Measurements from ENCODE around the gene SNX24.
"Not testable (repeated sequence)": the region's sequence is repeated elsewhere in the genome, so short reads cannot be mapped to it uniquely, and the experiment has no call there.

The SNX24 gene

GRCh38 chr5:122885045-122885517, 39.7 kb downstream of the SNX24 start:
- no peak for ATAC-seq (ENCODE audit: low read depth)
- Mint-ChIP-seq H3K36me3 (peaks cover 3% of the 10 kb centered on the region), H3K4me1 (no peaks in the 10 kb centered on the region), H3K4me3 (no peak overlapping the region), H3K9me3 (peaks cover 5% of the 10 kb centered on the region), H3K27ac (no peak overlapping the region), H3K27me3 (no peaks in the 10 kb centered on the region)
- DNase-seq (ENCODE audit: low spot score in 2 of 2), result no peak

GRCh38 chr5:122885891-122886290, 40.5 kb downstream of the SNX24 start:
- Mint-ChIP-seq H3K36me3 (peaks cover 3% of the 10 kb centered on the region), H3K9me3 (peaks cover 5% of the 10 kb centered on the region), H3K4me3 (no peak overlapping the region), H3K27ac (no peak overlapping the region), H3K4me1 (no peaks in the 10 kb centered on the region), H3K27me3 (no peaks in the 10 kb centered on the region)
- ATAC-seq (ENCODE audit: low read depth) (no peak), DNase-seq (ENCODE audit: low spot score in 2 of 2) (no peak)

DNA sequence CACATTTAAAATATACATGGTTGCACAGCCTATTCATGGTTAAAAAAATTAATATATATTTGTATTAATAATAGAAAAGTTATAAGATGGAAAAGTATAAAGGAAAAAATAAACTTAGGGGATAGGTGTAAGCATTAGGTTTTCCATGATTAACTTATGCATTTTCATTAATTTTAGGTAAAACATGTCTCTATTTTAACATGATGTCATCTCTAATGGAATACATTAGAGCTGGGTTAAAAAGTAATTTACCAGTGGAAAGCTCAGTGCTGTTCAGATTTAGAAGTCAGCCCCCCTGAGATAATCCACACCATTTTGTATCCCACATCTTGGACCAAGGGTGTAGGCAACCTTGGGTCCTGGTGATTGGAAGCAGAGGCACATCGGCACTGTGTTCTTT, 49.7 kb downstream of the SNX24 start:
- Mint-ChIP-seq H3K27ac (no peak overlapping the region), H3K4me3 (no peak overlapping the region), H3K9me3 (no peaks in the 10 kb centered on the region), H3K4me1 (no peaks in the 10 kb centered on the region), H3K36me3 (no peaks in the 10 kb centered on the region), H3K27me3 (peaks cover 2% of the 10 kb centered on the region)
- no peak for DNase-seq (ENCODE audit: low spot score in 2 of 2)
- no peak for ATAC-seq (ENCODE audit: low read depth)

DNA sequence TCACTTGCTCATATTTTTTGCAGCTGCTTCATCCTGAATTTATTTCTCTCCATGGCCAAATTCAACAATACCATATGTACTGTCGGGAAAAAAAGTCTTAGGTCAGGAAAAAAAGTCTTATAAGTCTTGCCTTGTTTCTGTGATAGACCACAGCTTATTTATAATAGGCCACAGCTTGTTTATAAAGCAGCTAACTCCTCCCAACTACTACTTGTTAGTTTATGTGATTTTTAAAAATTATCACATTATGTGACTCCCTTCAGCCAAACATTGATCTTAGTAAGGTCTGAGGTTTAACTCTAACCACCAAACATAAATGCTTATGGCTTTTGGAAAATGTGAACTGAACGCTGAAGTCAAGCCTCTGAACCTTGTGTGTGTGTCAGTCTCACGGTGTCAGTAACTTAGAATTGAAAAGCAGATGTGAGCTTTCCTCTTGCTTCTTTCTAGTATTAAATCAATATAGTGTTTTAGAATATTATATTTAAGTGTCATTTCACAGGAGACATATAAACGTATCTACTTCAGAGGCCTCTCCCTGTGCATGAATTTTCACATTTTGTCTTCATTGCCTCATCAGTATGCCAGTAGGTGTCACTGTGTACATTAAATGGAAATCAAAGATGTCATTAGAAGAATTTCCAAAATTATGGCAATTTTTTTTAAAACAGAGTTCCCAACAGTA, 51.3 kb downstream of the SNX24 start:
- Mint-ChIP-seq H3K27ac (no peak overlapping the region), H3K27me3 (peaks cover 2% of the 10 kb centered on the region), H3K9me3 (no peaks in the 10 kb centered on the region), H3K4me1 (no peaks in the 10 kb centered on the region), H3K36me3 (no peaks in the 10 kb centered on the region), H3K4me3 (no peak overlapping the region)
- ATAC-seq (ENCODE audit: low read depth), result no peak
- DNase-seq (ENCODE audit: low spot score in 2 of 2), result no peak

DNA sequence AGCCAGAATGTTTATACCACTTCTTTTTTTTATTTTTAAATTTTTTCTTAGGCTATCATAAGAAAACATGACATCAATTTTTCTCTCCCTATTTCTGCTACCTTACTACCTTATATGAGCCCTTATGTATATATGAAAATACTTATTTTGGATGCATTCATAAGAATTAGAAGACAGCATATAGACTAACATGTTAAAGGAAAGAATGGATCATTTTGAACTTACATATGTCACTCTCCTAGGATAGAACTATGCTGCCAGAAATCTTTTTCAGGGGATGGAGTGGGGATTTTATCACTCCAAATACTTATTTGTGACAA, 51.8 kb downstream of the SNX24 start:
- no peak for DNase-seq (ENCODE audit: low spot score in 2 of 2)
- no peaks in the 10 kb centered on the region for H3K36me3 Mint-ChIP-seq
- ATAC-seq (ENCODE audit: low read depth), result no peak
- H3K4me3 Mint-ChIP-seq, result no peak overlapping the region
- H3K27me3 Mint-ChIP-seq, result peaks cover 2% of the 10 kb centered on the region
- H3K9me3 Mint-ChIP-seq, result no peaks in the 10 kb centered on the region
- no peak overlapping the region for H3K27ac Mint-ChIP-seq
- H3K4me1 Mint-ChIP-seq, result peaks cover 4% of the 10 kb centered on the region

DNA sequence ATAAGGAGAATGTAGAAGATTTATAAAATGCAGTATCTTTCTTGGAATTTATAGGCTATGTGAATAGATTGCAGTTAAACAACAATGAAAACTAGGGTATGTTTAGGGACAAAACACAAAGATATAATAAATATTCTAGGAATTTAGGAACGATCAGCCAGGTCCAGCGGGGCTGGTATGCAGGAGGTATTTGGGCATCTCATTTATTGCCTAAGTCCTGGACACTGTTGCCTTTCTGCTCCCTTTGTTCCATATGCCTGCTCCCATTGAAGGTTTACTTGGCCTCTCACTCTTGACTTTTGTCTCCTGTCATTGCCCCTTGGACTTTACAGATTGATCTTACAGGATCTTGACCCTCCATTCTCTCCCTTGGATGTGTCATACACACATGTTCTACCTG, 55.9 kb downstream of the SNX24 start:
- no peak for DNase-seq (ENCODE audit: low spot score in 2 of 2)
- no peaks in the 10 kb centered on the region for H3K27me3 Mint-ChIP-seq
- no peaks in the 10 kb centered on the region for H3K9me3 Mint-ChIP-seq
- peaks cover 10% of the 10 kb centered on the region for H3K4me1 Mint-ChIP-seq
- H3K36me3 Mint-ChIP-seq, result no peaks in the 10 kb centered on the region
- no peak for ATAC-seq (ENCODE audit: low read depth)
- H3K27ac Mint-ChIP-seq, result no peak overlapping the region
- H3K4me3 Mint-ChIP-seq, result no peak overlapping the region

- Mint-ChIP-seq H3K4me3 (no peak overlapping the region), H3K27me3 (no peaks in the 10 kb centered on the region), H3K27ac (no peak overlapping the region), H3K36me3 (no peaks in the 10 kb centered on the region), H3K9me3 (no peaks in the 10 kb centered on the region), H3K4me1 (peaks cover 10% of the 10 kb centered on the region)
- DNase-seq (ENCODE audit: low spot score in 2 of 2), result no peak
- no peak for ATAC-seq (ENCODE audit: low read depth)
Measured at GRCh38 chr5:122902263-122902662, 56.9 kb downstream of the SNX24 start.

DNA sequence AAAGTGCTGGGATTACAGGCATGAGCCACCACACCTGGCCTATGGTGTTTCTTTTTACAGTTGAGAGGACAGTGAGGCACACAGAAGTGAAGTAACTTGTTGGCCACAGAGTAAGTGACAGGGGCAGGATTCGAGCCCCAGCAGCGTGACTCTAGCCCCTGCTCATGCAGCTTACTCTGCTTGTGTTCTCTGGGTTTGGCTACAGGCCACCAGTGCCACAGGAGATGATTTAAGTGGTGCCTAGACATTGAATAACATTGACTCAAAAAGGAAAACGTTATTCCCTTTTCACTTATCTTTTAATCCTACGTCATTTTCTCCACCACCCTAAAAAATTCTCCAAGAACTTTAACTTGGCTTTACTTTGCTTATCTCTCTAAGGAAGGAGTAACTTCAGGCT, 61.4 kb downstream of the SNX24 start:
- ATAC-seq (ENCODE audit: low read depth), result no peak

DNA sequence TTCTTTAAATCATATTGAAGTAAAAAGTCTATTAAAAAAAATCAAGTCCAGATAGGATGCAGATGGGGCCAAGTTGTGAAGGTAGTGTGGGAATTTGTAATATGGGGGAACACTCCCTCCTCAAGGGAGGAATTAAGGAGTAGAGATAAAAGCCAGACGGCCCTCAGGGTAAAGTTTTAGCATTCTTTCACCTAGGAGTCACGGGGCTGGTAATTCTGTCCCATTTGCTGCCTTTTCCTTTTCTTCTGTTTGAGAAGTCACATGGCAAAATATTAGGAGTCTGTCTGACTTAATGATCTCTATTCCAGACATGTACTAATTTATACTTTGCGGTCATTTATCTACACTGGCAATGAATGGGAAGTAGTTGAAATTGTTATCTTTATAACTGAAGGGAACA, 61.9 kb downstream of the SNX24 start:
- no peak overlapping the region for H3K27ac Mint-ChIP-seq
- no peak overlapping the region for H3K4me3 Mint-ChIP-seq
- peaks cover 6% of the 10 kb centered on the region for H3K4me1 Mint-ChIP-seq
- H3K27me3 Mint-ChIP-seq, result no peaks in the 10 kb centered on the region
- ATAC-seq (ENCODE audit: low read depth) (no peak), DNase-seq (ENCODE audit: low spot score in 2 of 2) (no peak)
- no peaks in the 10 kb centered on the region for H3K36me3 Mint-ChIP-seq
- H3K9me3 Mint-ChIP-seq, result no peaks in the 10 kb centered on the region

More for the DNA sequence above, 61.4 kb downstream of the SNX24 start:
- Mint-ChIP-seq H3K9me3 (no peaks in the 10 kb centered on the region), H3K36me3 (no peaks in the 10 kb centered on the region), H3K4me3 (no peak overlapping the region), H3K27ac (no peak overlapping the region), H3K27me3 (no peaks in the 10 kb centered on the region), H3K4me1 (peaks cover 10% of the 10 kb centered on the region)
- no peak for DNase-seq (ENCODE audit: low spot score in 2 of 2)

- Mint-ChIP-seq H3K36me3 (no peaks in the 10 kb centered on the region), H3K27me3 (no peaks in the 10 kb centered on the region), H3K4me1 (peaks cover 3% of the 10 kb centered on the region), H3K27ac (no peak overlapping the region), H3K9me3 (no peaks in the 10 kb centered on the region), H3K4me3 (no peak overlapping the region)
- no peak for DNase-seq (ENCODE audit: low spot score in 2 of 2)
- ATAC-seq (ENCODE audit: low read depth), result no peak
Measured at GRCh38 chr5:122908108-122908507, 62.7 kb downstream of the SNX24 start.

DNA sequence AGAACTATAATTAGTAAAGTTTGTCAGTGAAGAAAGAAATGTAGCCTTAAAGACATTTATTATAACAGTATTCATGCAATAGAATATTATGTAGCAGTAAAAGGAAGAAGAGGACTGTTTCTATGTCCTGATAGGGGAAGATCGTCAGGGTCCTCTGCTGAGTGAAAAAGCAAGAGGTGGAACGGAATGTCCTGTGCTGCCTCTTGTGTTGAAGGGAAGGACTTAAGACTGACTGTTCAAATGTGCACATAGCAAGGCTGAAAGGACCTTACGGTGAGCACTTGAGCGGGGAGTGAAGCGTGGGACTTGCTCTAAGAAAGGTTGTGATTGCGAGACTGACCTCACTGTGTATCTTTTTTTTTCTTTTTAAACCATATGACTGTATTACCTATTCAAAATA, 63.2 kb downstream of the SNX24 start:
- H3K4me3 Mint-ChIP-seq, result no peak overlapping the region
- H3K27me3 Mint-ChIP-seq, result no peaks in the 10 kb centered on the region
- H3K4me1 Mint-ChIP-seq, result no peaks in the 10 kb centered on the region
- no peaks in the 10 kb centered on the region for H3K36me3 Mint-ChIP-seq
- H3K9me3 Mint-ChIP-seq, result no peaks in the 10 kb centered on the region
- DNase-seq (ENCODE audit: low spot score in 2 of 2), result no peak
- no peak overlapping the region for H3K27ac Mint-ChIP-seq
- no peak for ATAC-seq (ENCODE audit: low read depth)

DNA sequence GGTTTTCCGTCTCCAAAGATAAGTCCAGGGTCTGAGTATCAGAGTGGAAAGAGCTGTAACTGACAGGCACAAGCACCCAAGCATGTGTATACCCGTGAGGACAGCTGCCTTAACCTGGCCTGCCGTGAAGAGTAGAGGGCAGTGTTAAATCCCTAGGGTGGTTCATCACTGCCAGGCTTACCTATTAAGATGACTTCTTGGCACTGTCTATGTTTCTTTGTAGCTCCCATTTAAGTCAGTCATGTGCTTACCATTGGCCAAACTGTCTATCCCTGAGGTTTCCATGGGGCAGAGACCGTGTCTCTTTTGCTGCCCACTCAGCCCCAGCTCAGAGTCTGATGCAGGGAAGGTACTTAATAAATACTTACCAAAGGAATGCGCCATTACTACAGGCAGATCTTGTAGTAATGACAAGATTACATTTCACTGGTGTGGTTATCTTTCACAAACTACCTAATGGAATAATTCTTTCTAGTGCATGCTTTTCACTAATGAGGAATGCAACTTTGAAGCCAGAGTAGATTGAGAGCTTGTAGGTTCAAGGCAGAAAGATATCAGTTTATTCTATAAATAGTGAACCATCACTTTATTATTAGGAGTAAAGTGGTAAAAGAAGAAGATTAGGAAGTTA, 64.2 kb downstream of the SNX24 start:
- no peaks in the 10 kb centered on the region for H3K36me3 Mint-ChIP-seq
- no peaks in the 10 kb centered on the region for H3K9me3 Mint-ChIP-seq
- no peaks in the 10 kb centered on the region for H3K4me1 Mint-ChIP-seq
- no peak overlapping the region for H3K27ac Mint-ChIP-seq
- no peak overlapping the region for H3K4me3 Mint-ChIP-seq
- DNase-seq (ENCODE audit: low spot score in 2 of 2), result no peak
- H3K27me3 Mint-ChIP-seq, result no peaks in the 10 kb centered on the region
- ATAC-seq (ENCODE audit: low read depth), result no peak

DNA sequence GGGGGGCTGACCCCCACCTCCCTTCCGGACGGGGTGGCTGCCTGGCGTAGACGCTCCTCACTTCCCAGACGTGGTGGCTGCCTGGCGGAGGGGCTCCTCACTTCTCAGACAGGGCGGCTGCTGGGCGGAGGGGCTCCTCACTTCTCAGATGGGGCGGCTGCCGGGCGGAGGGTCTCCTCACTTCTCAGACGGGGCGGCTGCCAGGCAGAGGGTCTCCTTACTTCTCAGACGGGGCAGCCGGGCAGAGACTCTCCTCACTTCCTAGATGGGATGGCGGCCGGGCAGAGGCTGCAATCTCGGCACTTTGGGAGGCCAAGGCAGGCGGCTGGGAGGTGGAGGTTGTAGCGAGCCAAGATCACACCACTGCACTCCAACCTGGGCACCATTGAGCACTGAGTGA, 68.0 kb downstream of the SNX24 start:
- not testable (repeated sequence) for H3K36me3 Mint-ChIP-seq; H3K27me3 Mint-ChIP-seq; H3K4me1 Mint-ChIP-seq; H3K9me3 Mint-ChIP-seq; H3K4me3 Mint-ChIP-seq; ATAC-seq (ENCODE audit: low read depth); H3K27ac Mint-ChIP-seq; DNase-seq (ENCODE audit: low spot score in 2 of 2)

DNA sequence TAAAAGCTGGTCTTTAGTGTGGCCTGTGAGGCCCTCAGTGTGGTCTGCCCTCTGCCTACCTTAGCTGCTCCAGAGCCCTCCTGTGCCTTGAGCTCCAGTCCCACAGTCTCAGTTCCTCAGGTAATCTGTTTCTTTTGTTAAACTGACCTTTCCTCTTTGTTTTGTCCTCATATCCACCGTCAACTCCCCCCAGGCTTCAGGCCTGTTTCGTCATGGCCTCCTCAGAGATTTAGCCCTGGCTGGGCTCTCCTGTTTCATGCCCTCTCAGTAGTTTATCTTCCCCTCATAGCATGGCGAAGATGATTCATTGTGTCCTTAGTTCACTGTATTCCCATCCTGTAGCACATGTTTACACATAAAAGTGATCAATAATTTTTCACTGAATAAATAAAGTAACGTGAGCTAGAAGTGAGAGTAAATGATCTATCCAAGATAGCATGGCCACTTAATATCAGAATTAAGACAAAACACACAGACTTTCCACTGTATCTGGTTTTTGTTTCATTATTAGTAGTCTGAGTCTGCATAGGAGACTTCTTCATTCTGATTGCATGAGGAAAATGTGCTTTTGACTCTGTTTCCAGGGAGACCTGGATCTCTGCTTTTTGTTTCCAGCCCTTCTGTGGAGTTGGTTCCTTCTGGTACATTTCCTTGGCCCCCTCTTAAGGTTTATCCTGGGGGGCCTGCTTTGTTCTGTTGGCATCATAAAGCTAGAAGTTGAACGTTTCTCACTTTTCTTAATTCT, 70.5 kb downstream of the SNX24 start:
- Mint-ChIP-seq H3K4me1 (peaks cover 7% of the 10 kb centered on the region), H3K27ac (no peak overlapping the region), H3K36me3 (peaks cover 4% of the 10 kb centered on the region), H3K27me3 (no peaks in the 10 kb centered on the region), H3K9me3 (peaks cover 2% of the 10 kb centered on the region), H3K4me3 (no peak overlapping the region)
- no peak for ATAC-seq (ENCODE audit: low read depth)
- DNase-seq (ENCODE audit: low spot score in 2 of 2), result no peak
